Activated CD4-positive, alpha-beta T cell treated with anti-CD3 and anti-CD28 coated beads for 1 hour (primary cell): ENCODE results near the gene MEAK7.
"Not testable (repeated sequence)": the region's sequence is repeated elsewhere in the genome, so short reads cannot be mapped to it uniquely, and the experiment has no call there.

Experiments
- DNase-seq: peaks from one replicate; pipeline ENCODE4 v3.0.0-alpha.2; 2020

MEAK7 gene

DNA sequence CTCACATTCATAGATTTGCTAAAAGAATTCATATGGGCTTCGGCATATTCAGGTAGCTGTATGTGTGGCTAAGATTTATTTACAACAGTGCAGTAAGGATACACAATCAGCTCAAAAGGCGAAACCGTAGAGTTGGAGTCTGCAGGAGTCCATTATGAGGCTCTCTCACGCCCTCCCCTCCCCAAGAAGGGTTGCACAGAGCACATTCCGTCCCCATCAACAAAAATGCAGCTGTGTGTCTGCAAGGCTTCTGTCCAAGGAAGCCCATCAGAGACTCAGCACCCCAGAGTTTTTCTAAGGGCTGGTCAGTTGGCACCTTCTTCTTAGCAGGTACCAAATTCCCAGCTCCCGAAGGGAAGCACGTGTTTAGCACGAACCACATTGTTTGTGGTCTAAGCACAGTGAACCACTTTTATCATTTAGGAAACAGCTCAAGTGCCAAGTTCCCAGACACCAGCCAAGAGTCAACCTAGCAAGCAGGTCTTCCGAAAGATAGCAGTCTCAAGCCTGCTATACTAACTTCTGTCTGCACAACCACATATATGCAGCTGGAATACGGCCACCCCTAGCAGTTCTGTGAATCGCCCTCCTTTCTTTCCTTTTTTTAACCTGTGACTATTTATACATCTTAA lies 28.5 kb upstream of the MEAK7 start:
- DNase-seq, result no peak

DNA sequence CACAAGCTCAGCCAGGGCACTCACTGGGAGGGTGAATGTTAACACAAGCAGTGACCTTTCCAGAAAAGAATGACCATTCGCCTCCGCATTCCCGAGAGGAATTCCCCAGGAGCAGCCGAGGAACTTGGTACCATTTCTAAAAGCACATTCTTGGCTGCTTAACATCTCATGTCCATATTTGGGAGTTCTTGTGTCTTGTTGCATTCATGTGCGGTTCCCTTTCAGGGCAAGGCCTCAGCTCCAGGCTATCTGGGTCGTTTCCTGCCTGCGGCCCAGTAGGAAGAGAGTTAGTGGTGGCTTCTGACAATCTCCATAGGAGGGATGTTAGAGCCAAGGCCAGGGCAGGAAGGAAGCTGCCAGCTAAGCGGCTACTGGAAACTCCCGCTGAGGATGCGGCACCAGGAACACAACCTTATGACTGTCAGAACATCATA lies 27.8 kb upstream of the MEAK7 start:
- DNase-seq, result no peak

DNA sequence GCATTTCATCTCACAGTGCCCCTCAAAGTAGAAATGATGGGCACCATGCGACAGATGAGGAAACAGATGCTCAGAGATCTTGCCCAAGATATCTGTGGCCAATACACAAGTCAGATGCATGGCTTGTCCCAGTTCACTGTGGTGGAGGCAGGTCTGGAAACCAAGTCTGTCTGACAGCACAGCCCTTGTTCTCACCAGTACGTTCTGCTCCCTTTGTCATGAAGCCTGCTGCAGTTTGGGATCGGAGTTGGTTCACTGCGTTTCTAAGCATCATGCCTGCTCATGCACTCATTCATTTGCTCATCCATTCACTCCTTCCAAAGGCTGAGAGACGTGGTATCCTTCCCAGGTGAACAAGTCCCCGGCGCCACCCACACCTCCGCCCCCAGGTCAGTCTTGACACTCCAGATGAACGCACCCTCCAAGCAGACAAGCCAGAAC lies 27.2 kb upstream of the MEAK7 start:
- no peak for DNase-seq

DNA sequence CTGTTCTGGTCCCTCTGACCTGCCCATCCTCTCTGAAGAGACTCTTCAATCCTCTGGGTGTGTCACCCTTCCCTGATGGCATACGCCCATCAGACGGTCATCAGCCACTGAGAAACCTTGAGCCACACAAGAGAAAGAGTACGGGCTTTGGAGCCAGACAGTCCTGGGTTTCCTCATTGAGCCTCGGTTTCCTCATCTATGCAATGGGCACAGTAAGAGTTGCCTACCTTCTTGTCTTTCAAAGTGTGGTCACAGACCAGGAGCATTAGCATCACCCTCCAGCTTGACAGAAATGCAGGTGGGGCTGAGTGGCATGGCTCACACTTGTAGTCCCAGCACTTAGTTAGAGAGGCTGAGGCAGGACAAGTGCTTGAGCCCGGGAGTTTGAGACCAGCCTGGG lies 26.1 kb upstream of the MEAK7 start:
- no peak for DNase-seq

DNA sequence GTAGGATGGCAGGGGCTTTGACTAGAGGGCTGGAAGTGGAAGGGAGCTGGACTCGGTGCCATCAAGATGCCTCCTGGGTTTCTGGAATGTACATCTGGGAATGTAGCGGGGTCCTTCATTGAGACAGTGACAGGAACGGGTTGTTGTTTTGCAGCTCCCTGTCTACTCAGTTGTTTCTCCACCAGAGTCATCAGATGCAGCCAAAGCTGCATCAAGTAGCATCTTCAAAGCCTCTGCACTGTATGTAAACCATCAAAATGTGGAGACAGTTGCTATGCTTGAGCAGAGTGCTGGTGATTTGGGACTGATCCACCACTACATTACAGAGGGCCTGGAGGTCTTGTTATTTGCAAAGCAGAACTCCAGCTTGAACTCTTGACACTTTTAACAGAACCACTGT lies 25.1 kb upstream of the MEAK7 start:
- DNase-seq, result no peak

DNA sequence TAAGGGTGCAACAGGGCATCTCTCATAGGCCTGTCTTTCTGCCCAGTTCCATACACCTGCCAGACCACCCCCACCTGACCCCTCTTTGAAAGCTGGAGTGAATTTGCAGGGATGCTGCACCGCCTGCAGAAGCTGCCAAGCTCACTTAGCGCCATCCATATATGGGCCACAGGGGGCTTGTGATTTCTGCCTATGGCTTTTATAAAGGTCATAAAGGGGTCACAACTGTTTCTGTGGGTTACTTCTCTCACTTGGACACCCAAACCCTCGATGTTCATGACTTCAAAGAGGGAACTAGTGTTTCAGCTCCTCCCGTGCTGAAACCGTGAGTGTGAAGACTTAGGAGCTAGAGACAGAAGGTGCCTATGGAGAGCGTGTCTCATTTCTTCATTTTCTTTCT lies 23.9 kb upstream of the MEAK7 start:
- no peak for DNase-seq

DNA sequence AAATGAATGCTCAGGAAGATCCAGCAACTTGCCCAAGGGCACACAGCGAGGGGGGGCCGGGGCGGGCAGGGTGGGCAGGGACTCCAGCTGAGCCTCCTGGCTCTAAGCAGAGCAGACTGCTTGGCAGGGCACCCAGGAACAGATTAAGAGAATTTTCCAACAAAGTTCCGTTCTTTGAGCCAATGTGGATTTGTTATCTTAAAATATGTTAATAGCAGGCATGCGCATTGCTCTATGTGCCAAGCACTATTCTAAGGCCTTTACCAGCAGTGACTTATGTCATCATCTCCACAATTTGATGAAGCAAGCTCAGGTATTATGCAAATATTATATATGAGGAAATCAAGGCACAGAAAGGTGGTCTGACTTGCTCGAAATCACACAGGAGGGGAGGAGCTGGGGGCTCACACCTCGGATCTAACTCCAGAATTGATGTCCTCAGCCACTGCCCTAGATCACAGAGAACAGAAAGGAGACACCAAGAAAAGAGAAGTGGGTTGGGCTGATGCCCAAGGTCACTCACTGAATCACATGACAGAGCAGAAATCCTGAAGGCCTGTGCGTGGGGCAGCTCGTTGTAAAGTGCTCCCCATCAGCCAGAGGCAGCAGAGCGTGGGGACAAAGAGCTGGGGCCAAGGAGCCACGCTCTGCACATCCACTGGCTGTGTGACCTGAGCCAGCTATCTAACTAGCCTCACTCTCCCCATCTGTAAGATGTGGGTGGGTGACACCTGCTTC lies 23.2 kb upstream of the MEAK7 start:
- no peak for DNase-seq

DNA sequence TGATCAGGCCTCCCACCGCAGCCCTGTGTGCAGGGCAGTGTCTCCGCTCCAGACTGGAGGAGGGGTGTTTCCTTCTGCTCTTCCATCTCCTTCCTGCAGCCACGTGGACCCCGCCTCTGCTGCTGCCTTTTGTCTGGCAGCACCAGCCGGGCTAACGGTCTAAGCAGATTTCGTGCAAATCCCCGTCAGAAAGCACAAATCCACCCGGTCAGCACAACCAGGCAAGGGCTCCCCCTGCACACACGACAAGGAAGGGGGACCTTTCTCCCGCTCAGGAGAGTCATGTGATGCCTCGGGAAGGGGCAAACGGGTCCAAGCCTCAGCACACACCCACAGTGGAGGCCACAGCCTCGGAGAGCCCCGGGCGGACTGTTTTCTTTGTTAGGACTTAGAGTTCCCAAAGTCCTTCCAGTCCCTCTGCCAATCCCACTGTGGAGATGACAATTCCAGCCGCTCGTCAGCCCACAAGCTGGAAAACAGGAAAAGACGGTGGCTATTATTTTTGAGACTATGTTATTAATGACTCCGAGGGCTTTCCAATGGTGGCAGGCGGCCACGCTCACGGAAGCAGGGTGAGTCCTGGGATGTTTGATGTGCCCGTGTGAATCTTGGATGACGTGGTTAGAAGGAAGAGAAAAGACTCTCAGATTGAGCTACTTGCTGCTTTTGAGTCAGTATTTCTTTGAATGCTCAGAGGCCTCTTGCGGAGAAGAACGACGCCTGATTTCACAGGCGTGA lies 22.5 kb upstream of the MEAK7 start:
- DNase-seq, result no peak

DNA sequence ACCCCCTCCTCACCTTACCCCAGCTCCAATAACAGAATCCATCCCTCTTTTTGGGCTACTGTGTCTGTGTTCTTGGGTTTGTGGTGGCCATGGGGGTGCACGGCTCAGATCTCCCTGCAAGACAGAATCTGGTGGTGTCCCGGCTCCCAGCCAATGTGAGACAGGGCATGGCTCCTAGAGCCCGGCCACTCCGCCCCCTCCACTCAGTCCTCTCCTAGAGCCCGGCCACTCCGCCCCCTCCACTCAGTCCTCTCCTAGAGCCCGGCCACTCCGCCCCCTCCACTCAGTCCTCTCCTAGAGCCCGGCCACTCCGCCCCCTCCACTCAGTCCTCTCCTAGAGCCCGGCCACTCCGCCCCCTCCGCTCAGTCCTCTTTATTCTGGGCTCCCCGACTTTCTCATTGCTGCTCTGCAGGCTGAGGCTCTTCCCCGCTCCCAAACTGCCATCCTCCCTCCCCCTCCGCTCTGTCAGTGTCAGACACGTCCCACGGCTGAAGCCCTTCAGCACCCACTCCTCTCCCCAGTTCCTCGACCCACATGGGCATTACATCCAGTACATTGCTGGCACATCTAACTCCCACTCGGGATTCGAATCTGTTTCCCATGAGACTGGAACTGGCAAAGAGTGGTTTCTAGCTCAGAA lies 20.6 kb upstream of the MEAK7 start:
- not testable (repeated sequence) for DNase-seq

DNA sequence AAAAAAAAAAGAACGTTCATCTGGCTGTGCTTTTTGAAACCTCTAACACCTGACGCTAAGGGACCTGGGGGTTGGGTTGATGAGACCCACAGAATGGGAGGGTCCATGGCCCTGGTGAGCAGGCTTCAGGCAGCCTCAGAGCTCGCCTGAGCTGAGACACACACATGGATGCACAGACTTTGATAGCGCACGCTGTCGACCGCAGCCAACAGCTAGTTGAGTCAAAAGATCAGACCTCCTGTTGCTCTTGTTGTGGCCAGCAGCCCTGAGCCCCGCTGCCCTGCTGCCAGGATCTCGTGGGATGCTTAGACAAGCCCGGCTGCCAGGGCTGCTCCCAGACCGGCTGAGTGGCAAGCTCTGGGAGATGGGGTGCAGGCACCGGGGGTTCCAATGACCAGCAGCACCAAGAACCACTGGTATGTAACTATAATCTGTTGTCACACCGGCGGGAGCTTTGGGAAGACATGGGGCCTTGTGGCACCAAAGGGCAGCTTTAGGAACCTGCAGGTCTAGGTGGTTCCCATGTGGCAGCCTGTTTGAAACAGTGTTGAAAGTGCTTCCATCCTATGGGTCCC lies 20.0 kb upstream of the MEAK7 start:
- DNase-seq, result no peak

DNA sequence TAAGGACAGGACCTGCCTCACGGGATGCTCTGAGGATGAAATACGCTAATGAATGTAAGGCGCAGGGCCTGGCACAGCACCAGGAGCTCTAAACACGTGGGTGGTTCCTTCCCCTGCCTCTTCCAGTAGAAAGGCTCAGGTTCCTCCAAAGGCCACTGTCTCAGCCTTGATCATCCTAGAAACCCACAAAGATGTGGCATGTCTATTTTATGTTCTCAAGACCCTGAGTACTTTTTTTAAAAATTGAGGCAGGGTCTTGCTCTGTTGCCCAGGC lies 17.0 kb upstream of the MEAK7 start:
- no peak for DNase-seq

DNA sequence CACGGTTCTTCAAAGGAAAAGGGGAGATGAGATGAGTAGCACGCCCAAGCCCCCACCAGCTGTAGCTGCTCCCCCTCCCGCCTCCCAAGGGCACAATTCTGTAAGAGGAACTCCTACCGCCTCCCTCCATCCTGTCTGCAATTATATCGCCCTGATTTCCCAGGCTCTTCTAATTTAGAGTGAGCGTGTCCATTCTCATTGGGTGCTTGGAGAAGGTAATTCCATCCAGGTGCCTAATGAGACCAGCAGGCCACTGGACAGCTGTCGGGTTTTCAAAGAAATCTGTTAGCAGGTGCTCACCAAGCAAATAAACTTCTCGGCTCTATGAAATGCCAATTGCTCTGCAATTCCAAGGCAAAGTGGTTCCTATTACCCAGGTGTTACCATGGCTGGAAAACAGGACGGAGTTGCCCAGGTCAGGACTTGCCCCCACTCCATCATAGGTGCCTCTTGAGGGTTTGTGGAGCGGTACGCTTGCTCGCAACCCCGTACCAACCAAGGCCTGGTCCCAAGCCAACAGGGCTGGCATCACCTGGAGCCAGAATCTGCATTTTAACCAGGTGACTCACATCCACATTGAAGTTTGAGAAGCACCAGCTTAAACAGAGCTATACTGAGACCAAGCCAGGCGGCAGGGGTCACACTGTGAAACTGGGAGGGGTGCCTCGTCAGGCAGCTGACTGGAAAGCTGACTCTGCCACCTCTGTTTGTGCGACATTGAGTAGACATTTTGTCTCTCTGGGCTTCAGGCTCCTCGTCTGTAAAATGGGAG lies 16.5 kb upstream of the MEAK7 start:
- no peak for DNase-seq

DNA sequence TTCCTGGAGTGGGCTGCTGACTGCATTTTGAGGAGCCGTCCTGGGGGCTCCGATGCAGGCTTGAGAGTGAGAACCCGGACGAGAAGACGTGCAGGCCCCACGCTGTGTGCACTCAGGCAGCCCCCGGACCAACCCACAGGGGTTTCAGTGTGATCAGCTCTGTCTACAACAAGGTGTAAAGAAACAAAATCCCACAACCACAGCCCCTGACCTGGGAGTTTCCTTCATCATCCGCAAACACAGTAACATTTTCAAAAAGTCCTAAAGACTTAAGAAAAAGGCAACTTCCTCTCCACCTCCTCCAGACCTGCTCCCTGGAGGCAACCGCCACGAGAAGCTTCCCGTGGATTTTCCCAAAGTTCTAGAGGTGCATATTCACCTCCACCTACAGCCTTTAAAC lies 15.4 kb upstream of the MEAK7 start:
- no peak for DNase-seq

DNA sequence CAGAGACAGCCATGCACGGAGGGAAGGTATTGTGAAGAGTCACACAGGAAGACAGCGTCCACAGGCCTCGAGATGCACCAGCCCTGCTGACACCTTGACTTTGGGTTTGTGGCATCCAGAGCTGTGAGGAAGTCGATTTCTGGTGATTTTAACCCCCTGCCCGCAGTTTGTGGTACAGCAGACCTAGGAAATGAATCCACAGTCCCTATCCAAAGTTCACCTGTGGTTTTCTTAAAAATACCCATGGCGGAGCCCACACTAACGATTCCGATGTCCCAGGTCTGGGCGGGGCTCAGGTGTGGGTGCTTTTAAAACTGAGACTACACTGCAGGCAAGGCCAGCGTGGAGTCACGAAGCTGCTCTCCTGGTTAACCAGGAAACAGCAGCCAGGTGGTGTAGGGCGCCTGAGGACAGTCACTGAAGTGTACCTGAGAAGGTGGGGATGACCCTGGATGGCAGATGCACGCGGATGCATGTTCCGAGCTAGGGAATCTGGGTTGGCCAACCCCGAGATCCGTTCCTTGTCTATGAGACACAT lies 14.4 kb upstream of the MEAK7 start:
- peak; percentile 28 for DNase-seq

DNA sequence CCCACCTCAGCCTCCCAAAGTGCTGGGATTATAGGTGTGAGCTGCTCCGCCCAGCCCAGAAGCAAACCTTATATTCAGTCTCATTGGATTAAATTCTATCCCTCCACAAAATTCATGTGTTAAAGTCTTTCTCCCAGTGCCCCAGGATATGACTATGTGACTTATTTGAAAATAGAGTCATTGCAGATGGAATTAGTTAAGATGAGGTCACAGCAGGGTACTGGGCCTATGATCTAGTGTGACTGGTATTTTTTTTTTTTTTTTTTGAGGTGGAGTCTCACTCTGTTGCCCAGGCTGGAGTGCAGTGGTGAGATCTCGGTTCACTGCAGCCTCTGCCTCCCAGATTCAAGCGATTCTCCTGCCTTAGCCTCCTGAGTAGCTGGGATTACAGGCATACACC lies 13.8 kb upstream of the MEAK7 start:
- DNase-seq, result not testable (repeated sequence)

DNA sequence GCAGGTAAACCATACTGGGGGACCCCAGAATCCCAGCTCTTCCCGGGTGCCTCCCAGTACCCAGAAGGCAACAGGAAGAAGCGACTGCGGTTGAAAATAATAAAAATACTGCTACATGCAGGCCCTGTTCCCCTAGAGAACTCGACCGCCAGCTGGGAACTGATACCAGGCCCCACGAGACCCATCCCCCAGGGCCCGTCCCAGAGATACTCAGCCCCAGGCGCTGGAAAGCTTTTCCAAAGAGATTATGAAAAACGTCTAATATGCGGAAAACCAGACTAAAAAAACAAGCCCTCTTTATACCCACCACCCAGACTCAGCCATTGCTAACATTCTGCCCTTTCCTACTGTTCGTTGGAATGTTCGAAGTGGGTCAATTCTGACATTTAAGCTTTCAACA lies 12.9 kb upstream of the MEAK7 start:
- no peak for DNase-seq

DNA sequence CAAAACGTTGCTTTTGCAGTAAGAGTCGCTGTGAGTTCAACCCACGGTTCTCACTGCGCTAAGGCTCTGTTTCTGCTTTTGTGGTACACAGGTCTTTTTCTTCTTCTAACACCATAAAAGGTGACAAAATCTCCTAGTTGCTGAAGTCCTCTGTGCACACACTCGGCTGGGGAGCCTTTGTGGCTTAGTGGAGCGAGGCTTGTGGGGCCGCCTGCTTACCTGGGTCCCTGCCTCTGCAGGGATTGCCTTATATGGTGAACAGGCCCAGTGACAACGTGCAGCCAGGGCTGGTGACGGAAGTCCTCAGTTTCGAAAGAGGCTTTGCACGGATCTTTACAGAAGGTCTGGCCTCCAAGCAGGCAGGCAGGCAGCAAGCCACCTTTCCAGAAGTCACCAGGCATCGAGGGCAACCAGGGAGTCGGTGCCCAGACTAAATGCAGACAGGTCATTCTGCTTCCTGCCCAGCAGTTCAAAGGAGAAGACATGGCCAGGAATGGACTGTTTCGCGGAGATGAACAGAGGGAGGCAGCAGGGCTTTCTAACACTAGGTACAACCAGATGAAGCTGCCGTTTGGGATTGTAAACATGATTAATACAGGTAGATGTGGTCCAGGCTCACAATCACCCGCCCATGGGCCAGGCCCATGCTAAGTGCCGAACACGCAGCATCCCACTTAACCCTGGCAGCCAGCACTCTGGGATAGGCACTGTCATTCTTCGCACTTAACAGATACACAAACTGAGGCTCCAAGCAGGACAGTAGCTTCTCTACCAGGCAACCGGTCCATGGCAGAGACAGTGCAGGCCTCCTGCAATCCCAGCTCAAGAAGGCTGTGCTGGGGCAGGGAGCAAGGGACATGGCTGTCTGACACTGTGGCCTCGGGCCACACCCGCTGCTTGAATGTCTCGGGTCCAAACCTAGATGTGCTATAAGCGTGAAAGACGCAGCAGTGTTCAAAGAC lies 10.7 kb upstream of the MEAK7 start:
- peak; percentile 79 for DNase-seq

DNA sequence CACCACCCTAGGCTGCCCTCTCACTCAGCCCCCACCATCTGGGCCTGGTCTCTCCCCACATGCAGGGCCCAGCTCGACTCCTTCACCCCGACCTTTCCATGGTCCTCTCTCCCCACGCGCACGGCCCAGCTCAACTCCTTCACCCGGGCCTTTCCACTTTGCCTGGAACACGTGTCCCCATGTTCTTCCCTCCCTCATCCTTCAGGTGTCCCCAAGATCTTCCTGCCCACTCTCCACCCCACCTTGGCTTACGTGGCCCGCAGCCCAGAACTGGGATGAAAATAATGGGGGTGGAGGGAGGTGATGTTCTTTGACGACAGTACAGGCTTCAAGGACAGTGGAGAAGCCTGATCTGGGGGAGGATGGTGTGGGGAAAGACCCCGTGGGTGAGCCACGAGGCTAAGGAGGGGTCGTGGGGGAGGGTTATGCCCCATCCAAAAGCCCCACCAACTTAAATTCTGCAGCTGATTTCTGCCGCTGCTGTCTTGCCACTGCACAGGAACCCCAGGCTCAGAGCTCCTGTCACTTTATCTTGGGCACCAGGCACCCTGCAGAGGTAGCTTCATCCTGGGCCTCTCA lies 9.9 kb upstream of the MEAK7 start:
- DNase-seq, result no peak

DNA sequence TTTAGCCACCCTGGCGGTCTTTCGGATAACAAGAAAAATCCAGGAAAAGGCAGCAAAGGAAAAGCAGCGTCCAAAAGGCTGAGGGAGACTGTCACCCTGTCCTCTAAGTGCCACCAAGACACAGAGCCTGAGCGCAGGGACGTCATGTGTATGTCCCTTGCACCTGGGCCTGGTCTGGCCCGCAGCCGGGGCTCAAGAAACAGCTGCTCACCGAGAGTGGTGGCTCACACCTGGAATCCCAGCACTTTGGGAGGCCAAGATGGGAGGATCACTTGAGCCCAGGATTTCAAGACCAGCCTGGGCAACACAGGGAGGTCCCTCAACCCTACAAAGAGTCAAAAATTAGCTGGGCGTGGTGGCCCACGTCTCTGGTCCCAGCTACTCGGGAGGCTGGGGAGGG lies 9.2 kb upstream of the MEAK7 start:
- no peak for DNase-seq

DNA sequence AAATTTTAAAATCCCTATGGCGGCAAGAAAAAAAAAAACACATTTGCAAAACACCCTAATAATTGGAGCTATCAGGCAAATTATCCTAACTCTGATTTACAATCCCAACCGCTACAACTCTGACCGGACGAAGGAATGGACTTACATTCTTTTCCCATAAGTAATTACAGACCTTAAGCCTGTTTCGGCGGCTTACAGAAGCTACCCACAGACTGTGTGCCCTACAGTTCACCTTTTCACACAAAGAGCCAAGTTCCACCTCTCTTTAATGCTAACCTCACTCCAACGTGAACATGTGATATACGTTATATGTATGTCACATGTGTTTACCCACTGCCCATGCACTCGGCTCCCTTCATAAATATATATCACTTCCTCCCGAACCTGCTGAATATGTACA lies 8.7 kb upstream of the MEAK7 start:
- DNase-seq, result no peak

DNA sequence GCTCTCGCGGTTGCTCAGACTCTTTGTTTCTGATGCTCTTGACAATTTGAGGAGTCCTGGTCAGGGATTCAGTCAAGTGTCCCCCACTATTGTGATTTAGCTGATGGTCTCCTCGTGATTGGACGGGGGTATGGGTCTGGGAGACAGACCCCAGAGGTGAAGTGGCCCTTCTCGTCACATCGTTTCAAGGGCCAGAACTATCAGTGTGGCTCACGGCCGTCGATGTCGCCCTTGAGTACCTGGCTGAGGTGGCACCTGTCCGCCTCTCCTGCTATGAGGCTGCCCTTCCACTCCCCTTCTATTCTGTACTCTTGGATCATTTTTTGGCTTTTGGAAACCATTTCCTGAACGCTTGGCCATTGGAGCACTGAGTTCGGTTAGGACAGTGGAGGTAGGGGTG lies 7.4 kb upstream of the MEAK7 start:
- DNase-seq, result no peak
